Measurements from ENCODE around the gene FGF5.

DNA sequence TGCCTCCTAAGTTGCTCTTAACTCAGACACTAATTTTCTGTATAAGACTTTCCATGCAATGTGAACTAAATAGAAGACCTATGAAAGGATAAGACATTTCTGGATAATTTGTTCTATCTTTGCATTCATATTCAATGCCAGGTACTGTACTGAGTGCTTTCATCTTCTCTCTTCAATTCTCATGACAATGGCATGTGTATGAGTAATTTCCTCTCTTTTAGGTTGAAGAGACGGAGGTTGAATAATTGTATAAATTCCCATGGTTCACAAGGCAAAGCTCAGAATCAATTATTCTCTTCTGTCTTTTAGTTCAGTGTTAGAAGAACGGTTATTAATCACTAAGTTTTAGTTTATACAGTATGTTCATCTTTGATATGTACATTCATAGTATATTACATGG is 39.8 kb downstream of the FGF5 start:
- TF ChIP-seq SUZ12 (IDR thresholded peaks at IDR 0.05), result no peak
- TF ChIP-seq HDGF (IDR thresholded peaks at IDR 0.05; ENCODE audit: borderline replicate concordance), result no peak
- TF ChIP-seq, protein P1, sequence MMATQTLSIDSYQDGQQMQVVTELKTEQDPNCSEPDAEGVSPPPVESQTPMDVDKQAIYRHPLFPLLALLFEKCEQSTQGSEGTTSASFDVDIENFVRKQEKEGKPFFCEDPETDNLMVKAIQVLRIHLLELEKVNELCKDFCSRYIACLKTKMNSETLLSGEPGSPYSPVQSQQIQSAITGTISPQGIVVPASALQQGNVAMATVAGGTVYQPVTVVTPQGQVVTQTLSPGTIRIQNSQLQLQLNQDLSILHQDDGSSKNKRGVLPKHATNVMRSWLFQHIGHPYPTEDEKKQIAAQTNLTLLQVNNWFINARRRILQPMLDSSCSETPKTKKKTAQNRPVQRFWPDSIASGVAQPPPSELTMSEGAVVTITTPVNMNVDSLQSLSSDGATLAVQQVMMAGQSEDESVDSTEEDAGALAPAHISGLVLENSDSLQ (IDR thresholded peaks at IDR 0.05), result no peak
- TF ChIP-seq ELF4 (IDR thresholded peaks at IDR 0.05), result no peak
- TF ChIP-seq BHLHE40 (IDR thresholded peaks at IDR 0.05; ENCODE audit: borderline replicate concordance), result no peak
- no peak for TF ChIP-seq SP1 (IDR thresholded peaks at IDR 0.05)
- no peak for TF ChIP-seq LEF1 (IDR thresholded peaks at IDR 0.05; ENCODE audit: borderline replicate concordance)
- TF ChIP-seq ARNT (IDR thresholded peaks at IDR 0.05), result no peak
- TF ChIP-seq FOXM1 (IDR thresholded peaks at IDR 0.05; ENCODE audit: borderline replicate concordance), result no peak
- no peak for TF ChIP-seq NFRKB (IDR thresholded peaks at IDR 0.05)
- TF ChIP-seq ZNF384 (IDR thresholded peaks at IDR 0.05), result no peak
- no peak for TF ChIP-seq TARDBP (IDR thresholded peaks at IDR 0.05)
- TF ChIP-seq FOXK2 (IDR thresholded peaks at IDR 0.05), result no peak
